ENCODE measurements around the gene LCE3A. TPM values are rescaled to one million over a fixed set of nuclear protein-coding genes. Genes with fewer than 3 reads are reported as not detected.
A peak's percentile ranks its signal among the peaks of the same experiment; 100 is the strongest.

LCE3A gene
- total and polyA plus RNA-seq, 2 experiments from 2014 or later: not detected

DNA sequence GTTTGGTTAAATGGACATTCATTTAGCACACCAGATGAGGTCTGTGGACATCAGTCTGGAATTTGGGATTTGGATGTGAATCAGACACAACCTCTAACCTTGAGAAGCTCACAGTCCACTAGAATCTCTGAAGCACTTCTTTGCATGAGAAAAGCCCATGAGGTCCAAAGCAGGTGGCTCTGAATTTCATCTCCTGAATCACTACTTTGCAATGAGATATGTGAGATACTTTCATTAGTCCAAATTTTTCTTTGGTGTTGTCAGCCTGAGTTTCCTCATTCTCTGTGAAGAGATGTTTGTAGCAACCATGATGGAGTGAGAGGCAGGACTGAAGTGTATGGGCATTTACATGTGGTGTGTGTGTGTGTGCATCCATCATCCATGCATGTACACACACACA lies 23.8 kb upstream of the LCE3A start:
- H3K27ac ChIP-seq: no peak overlapping the region

GRCh38 chr1:152645146-152645545 lies 22.2 kb upstream of the LCE3A start:
- H3K9ac ChIP-seq: no peak overlapping the region
- no peaks in the 10 kb centered on the region for H3K79me2 ChIP-seq (ENCODE audit: insufficient read depth)
- no peak for TF ChIP-seq EZH2 (IDR thresholded peaks at IDR 0.05; ENCODE audit: insufficient read depth, poor library complexity, severe bottlenecking)
- no peaks in the 10 kb centered on the region for H4K20me1 ChIP-seq (ENCODE audit: insufficient read depth)
- in situ Hi-C loops (cut with MboI): no loop called here
- no peak overlapping the region for H3K27ac ChIP-seq
- DNase-seq: no peak
- H3K36me3 ChIP-seq (ENCODE audit: low read depth): no peaks in the 10 kb centered on the region
- H3K4me3 ChIP-seq: no peak overlapping the region
- H3K4me2 ChIP-seq (ENCODE audit: unreplicated experiment): no peak overlapping the region
- H3F3A ChIP-seq (ENCODE audit: insufficient read depth): no peaks in the 10 kb centered on the region
- WGBS, 2 experiments (ENCODE audit: low coverage in 1 of 2, low lambda C conversion rate in 2 of 2, missing lambda C conversion rate in 2 of 2): 10 to 15% methylated on average over 3 of the region's 3 CpGs
- H3K4me1 ChIP-seq (ENCODE audit: insufficient read depth): no peaks in the 10 kb centered on the region
- no peaks in the 10 kb centered on the region for H3K9me2 ChIP-seq (ENCODE audit: insufficient read depth)
- H3K9me3 ChIP-seq (ENCODE audit: low read depth): no peaks in the 10 kb centered on the region
- peaks cover 22% of the 10 kb centered on the region for H3K27me3 ChIP-seq (replicated peaks; ENCODE audit: insufficient read depth)
- no peak overlapping the region for H2AFZ ChIP-seq

More for the DNA sequence above, 23.8 kb upstream of the LCE3A start:
- no peak overlapping the region for H3K9ac ChIP-seq
- no peak overlapping the region for H3K4me3 ChIP-seq
- TF ChIP-seq EZH2phosphoT487 (IDR thresholded peaks at IDR 0.05; ENCODE audit: insufficient read depth, low read depth) (no peak), EZH2 (IDR thresholded peaks at IDR 0.05; ENCODE audit: insufficient read depth, poor library complexity, severe bottlenecking) (no peak)
- no peaks in the 10 kb centered on the region for H3K9me2 ChIP-seq (ENCODE audit: insufficient read depth)
- H3K27me3 ChIP-seq (replicated peaks; ENCODE audit: insufficient read depth): peaks cover 22% of the 10 kb centered on the region
- H3K4me1 ChIP-seq (ENCODE audit: insufficient read depth): no peaks in the 10 kb centered on the region
- DNase-seq: peak; percentile 54
- H2AFZ ChIP-seq: no peak overlapping the region
- H3K79me2 ChIP-seq (ENCODE audit: insufficient read depth): no peaks in the 10 kb centered on the region
- H4K20me1 ChIP-seq (ENCODE audit: insufficient read depth): no peaks in the 10 kb centered on the region
- H3K9me3 ChIP-seq (ENCODE audit: low read depth): no peaks in the 10 kb centered on the region
- H3K36me3 ChIP-seq (ENCODE audit: low read depth): no peaks in the 10 kb centered on the region
- in situ Hi-C loops (cut with MboI): no loop called here
- H3K4me2 ChIP-seq (ENCODE audit: unreplicated experiment): peak overlapping the region; percentile 2
- H3F3A ChIP-seq (ENCODE audit: insufficient read depth): no peaks in the 10 kb centered on the region

DNA sequence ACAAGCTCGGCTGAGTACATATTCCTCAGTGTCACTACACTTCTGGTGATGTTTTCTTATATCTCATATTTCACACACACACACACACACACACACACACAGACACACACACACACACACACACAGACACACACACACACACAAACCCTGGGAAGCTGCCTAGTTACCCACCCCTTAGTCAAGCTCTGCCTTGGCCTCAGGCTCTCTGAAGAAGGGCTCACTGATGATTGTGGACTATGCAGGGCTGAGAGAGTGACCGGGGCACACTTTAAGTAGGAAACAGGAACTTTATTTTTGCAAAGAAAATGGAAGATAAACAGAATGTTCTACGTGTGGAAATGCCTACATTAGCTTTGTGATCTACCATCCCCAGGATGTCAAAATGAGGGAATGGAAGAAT lies 21.0 kb upstream of the LCE3A start:
- Histone ChIP-seq H3K36me3 (ENCODE audit: low read depth) (no peaks in the 10 kb centered on the region), H3K4me1 (ENCODE audit: insufficient read depth) (no peaks in the 10 kb centered on the region), H3K9me2 (ENCODE audit: insufficient read depth) (no peaks in the 10 kb centered on the region), H3K27ac (no peak overlapping the region), H3K9me3 (ENCODE audit: low read depth) (no peaks in the 10 kb centered on the region), H3K27me3 (replicated peaks; ENCODE audit: insufficient read depth) (peaks cover 22% of the 10 kb centered on the region), H3K79me2 (ENCODE audit: insufficient read depth) (no peaks in the 10 kb centered on the region), H3K9ac (no peak overlapping the region), H3F3A (ENCODE audit: insufficient read depth) (no peaks in the 10 kb centered on the region), H4K20me1 (ENCODE audit: insufficient read depth) (no peaks in the 10 kb centered on the region), H2AFZ (no peak overlapping the region), H3K4me3 (no peak overlapping the region), H3K4me2 (ENCODE audit: unreplicated experiment) (no peak overlapping the region)
- TF ChIP-seq EZH2phosphoT487 (IDR thresholded peaks at IDR 0.05; ENCODE audit: insufficient read depth, low read depth) (no peak), EZH2 (IDR thresholded peaks at IDR 0.05; ENCODE audit: insufficient read depth, poor library complexity, severe bottlenecking) (no peak)
- no peak for DNase-seq
- in situ Hi-C loops (cut with MboI): no loop called here
- 12 to 17% methylated on average over 3 of the region's 3 CpGs for WGBS, 2 experiments (ENCODE audit: low coverage in 1 of 2, low lambda C conversion rate in 2 of 2, missing lambda C conversion rate in 2 of 2)

DNA sequence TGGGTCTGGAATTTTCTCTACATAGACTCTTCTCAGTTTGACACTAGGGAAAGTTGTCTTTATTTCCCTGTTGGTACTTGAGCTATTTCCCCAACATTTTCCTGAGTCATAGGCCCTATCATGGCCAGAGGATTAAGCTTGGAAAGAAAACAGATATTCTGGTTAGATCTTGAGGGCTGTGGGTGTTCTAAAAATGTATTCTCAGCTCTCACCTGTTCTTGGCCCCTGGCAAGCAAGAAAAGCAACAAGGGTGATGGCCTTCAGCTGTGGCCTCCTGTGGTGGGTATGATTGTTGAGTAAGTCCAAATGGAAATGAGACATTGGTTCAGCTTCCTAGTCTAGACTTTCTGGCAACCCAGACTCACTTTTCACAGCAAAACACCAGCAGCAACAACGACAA lies 17.4 kb upstream of the LCE3A start:
- H3K27ac ChIP-seq: no peak overlapping the region
- no peak overlapping the region for H2AFZ ChIP-seq

GRCh38 chr1:152630596-152630995 lies 7.7 kb upstream of the LCE3A start:
- in situ Hi-C loops (cut with MboI): no loop called here
- Histone ChIP-seq H3K4me3 (no peak overlapping the region), H3K4me2 (ENCODE audit: unreplicated experiment) (no peak overlapping the region), H3K27me3 (replicated peaks; ENCODE audit: insufficient read depth) (peaks cover 6% of the 10 kb centered on the region; the same call in 1 of the 2 replicates), H4K20me1 (ENCODE audit: insufficient read depth) (no peaks in the 10 kb centered on the region), H3K9ac (no peak overlapping the region), H3F3A (ENCODE audit: insufficient read depth) (no peaks in the 10 kb centered on the region), H3K9me3 (ENCODE audit: low read depth) (no peaks in the 10 kb centered on the region), H3K27ac (no peak overlapping the region), H3K79me2 (ENCODE audit: insufficient read depth) (no peaks in the 10 kb centered on the region), H3K4me1 (ENCODE audit: insufficient read depth) (no peaks in the 10 kb centered on the region), H2AFZ (no peak overlapping the region), H3K9me2 (ENCODE audit: insufficient read depth) (no peaks in the 10 kb centered on the region), H3K36me3 (ENCODE audit: low read depth) (no peaks in the 10 kb centered on the region)
- TF ChIP-seq EZH2phosphoT487 (IDR thresholded peaks at IDR 0.05; ENCODE audit: insufficient read depth, low read depth) (no peak), EZH2 (IDR thresholded peaks at IDR 0.05; ENCODE audit: insufficient read depth, poor library complexity, severe bottlenecking) (no peak)
- DNase-seq: no peak
- WGBS, 2 experiments (ENCODE audit: low coverage in 1 of 2, low lambda C conversion rate in 2 of 2, missing lambda C conversion rate in 2 of 2): 56 to 59% methylated on average over 3 of the region's 3 CpGs

More for the DNA sequence above, 17.4 kb upstream of the LCE3A start:
- no peak for DNase-seq
- Histone ChIP-seq H3K9me2 (ENCODE audit: insufficient read depth) (no peaks in the 10 kb centered on the region), H4K20me1 (ENCODE audit: insufficient read depth) (no peaks in the 10 kb centered on the region), H3K79me2 (ENCODE audit: insufficient read depth) (no peaks in the 10 kb centered on the region), H3K27me3 (replicated peaks; ENCODE audit: insufficient read depth) (peaks cover 13% of the 10 kb centered on the region), H3K4me1 (ENCODE audit: insufficient read depth) (no peaks in the 10 kb centered on the region), H3K9me3 (ENCODE audit: low read depth) (no peaks in the 10 kb centered on the region), H3K36me3 (ENCODE audit: low read depth) (no peaks in the 10 kb centered on the region), H3K9ac (no peak overlapping the region), H3K4me2 (ENCODE audit: unreplicated experiment) (no peak overlapping the region), H3F3A (ENCODE audit: insufficient read depth) (no peaks in the 10 kb centered on the region), H3K4me3 (no peak overlapping the region)
- in situ Hi-C loops (cut with MboI): no loop called here
- TF ChIP-seq EZH2phosphoT487 (IDR thresholded peaks at IDR 0.05; ENCODE audit: insufficient read depth, low read depth) (no peak), EZH2 (IDR thresholded peaks at IDR 0.05; ENCODE audit: insufficient read depth, poor library complexity, severe bottlenecking) (no peak)
- 27 to 33% methylated on average over 1 of the region's 1 CpG for WGBS, 2 experiments (ENCODE audit: low coverage in 1 of 2, low lambda C conversion rate in 2 of 2, missing lambda C conversion rate in 2 of 2)
